ENCODE results near the gene ZNF77.

The ZNF77 gene

DNA sequence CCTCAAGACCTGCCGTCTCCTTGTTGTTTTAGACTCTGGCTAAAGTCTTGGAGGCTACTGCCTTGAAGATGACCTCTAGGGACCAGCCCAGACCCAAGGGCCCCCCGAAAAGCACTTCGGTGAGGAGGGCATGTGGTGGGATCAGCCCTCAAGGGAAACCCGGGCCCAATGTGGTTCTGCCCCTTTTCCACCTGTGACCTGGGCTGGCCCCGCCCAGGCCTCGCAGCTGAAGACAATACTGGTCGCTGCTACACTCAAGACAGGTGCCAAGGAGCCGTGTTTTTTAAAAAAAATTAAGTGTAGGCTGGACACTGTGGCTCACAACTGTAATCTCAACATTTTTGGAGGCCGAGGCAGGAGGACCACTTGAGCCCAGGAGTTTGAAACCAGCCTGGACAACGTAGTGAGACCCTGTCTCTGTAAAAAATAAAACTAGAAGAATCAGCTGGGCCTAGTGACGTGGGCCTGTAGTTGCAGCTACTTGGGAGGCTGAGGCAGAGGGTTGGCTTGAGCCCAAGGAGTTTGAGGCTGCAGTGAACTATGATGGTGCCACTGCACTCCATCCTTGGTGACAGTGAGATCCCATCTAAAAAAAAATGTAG is 33.5 kb upstream of the ZNF77 start:
- no peak overlapping the region for H3K4me3 ChIP-seq (ENCODE audit: low read depth, low read length)
- TF ChIP-seq, protein P1, sequence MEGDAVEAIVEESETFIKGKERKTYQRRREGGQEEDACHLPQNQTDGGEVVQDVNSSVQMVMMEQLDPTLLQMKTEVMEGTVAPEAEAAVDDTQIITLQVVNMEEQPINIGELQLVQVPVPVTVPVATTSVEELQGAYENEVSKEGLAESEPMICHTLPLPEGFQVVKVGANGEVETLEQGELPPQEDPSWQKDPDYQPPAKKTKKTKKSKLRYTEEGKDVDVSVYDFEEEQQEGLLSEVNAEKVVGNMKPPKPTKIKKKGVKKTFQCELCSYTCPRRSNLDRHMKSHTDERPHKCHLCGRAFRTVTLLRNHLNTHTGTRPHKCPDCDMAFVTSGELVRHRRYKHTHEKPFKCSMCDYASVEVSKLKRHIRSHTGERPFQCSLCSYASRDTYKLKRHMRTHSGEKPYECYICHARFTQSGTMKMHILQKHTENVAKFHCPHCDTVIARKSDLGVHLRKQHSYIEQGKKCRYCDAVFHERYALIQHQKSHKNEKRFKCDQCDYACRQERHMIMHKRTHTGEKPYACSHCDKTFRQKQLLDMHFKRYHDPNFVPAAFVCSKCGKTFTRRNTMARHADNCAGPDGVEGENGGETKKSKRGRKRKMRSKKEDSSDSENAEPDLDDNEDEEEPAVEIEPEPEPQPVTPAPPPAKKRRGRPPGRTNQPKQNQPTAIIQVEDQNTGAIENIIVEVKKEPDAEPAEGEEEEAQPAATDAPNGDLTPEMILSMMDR (IDR thresholded peaks at IDR 0.05; ENCODE audit: low read depth, low read length): no peak

DNA sequence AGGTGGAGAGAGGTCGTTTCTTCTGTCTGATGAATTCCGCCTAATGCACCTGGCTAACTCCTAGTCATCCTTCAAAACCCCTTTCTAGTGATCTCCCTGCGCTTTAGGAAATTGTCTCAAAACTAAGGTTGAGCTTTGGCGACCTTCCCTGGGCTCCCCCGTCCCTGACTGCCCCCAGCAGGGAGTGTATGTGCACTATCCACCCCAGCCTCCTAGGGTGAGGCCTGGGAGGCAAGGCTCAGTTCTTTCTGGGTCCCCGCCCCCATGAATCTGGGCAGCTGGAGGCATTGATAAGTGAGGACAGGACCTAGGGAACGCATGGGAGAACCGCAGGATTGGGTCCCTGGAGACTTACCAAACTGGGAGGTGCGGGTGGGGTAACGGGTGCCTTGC is 33.0 kb upstream of the ZNF77 start:
- H3K4me3 ChIP-seq (ENCODE audit: low read depth, low read length): no peak overlapping the region
- TF ChIP-seq, protein P1 (IDR thresholded peaks at IDR 0.05; ENCODE audit: low read depth, low read length): no peak

DNA sequence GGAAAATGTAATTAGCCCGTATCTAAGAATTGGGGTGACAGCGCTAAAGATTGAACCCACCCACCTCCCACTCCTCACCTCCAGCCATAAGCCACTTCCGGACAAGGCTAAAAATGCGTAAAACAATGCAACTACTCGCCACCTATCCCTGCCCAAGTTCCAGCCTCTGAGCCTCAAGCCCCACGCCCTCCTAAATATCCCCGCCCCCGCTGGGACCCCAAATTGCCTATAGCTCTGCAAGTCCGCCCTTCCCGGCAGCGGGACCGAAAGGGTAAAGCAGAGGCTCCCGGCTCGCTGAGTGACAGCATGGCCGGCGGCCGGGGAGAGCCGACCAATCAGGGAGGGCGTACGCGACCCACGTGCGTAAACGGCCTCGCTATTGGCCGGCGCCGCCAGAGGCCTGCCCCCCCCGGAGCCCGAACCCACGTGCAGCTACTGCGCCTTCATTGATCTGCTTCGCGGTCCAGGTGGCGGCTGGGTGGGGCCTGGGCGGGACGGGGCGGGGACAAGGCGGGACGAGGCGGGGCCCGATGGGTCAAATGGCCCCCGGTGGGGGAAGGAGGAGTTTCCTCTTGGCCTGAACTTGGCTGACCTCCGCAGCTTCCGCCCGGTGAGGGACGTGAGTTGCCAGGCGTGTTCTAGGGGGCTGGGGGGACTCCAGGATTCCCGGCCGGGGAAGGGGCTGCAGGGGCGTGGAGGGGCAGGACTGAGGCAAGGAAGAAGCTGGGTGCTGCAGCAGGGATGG is 32.4 kb upstream of the ZNF77 start, which contains the start of gene TLE6:
TLE6 (plus strand) TSS at position 564 of the 745 bp plus-strand sequence. CDS start 670 bp downstream, outside the sequence.
- H3K4me3 ChIP-seq (ENCODE audit: low read depth, low read length): peak within 1 kb of the TSS; percentile 53
- TF ChIP-seq, protein P1 (IDR thresholded peaks at IDR 0.05; ENCODE audit: low read depth, low read length): no peak

DNA sequence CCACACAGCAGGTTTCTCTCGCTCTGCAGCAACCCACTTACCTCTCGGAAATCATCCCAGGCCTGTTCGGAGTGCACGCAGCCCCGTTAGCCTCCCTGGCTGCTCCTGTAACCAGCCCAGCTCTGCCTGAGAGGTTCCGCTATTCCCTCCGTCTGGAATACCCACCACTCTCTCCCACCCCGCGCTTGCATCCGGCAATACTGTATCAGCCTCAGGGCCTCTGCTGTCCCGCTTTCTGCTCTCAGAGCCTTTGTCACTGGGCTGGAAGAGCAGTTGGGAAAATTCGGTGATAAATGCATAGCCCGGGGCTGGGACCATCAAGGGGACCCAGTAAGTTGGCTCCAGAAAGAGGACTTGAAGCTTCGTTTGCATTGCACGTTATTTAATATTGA is 31.8 kb upstream of the ZNF77 start:
- peak overlapping the region; percentile 53 for H3K4me3 ChIP-seq (ENCODE audit: low read depth, low read length)
- TF ChIP-seq, protein P1 (IDR thresholded peaks at IDR 0.05; ENCODE audit: low read depth, low read length): no peak

DNA sequence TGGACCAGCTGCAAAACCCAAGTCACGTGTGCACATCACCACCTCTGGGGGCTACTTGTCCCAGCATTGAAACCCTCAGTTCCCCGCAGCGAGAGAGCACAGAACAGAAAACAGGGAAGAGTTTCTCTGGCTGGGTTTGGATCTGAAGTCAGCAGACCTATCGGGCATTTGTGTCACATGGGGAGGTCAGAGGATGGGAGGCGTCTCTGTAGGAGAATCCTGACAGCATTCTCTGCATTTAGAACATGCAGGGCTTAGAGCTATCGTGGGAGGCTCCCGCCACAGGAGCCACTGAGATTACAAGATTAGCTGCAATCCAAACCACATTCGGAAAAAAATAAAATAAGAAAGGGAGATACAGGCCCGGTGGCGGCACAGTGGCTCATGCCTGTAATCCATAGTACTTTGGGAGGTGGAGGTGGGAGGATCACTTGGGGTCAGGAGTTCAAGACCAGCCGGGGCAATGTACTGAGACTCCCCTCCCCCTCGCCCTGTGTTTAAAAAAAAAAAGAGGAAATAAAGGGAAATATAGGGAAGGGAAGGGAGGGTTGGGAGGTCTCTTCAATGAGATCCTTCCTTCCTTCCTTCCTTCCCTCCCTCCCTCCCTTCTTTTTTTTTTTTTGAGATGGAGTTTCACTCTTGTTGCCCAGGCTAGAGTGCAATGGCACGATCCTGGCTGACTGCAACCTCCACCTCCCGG is 29.7 kb upstream of the ZNF77 start:
- no peak overlapping the region for H3K4me3 ChIP-seq (ENCODE audit: low read depth, low read length)
- TF ChIP-seq, protein P1 (IDR thresholded peaks at IDR 0.05; ENCODE audit: low read depth, low read length): no peak

DNA sequence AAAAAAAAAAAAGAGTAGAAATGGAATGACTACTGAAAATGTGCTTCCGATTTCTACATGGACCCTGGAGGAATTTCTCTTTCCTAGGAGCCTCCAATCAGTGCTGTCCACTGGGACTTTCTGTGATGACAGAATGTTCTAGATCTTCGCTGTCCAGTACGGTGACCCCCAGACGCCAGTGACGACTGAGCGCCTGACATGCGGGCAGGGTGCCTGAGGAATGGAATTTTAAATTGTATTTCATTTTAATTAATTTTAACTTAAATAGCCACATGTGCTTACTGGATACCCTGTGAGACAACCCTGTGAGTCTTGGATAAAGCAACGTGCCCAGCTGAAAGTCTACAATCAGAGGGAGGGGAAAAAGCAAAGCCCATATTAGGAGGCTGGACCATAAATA is 28.5 kb upstream of the ZNF77 start:
- H3K4me3 ChIP-seq (ENCODE audit: low read depth, low read length): no peak overlapping the region
- TF ChIP-seq, protein P1 (IDR thresholded peaks at IDR 0.05; ENCODE audit: low read depth, low read length): no peak
